IMR-90 (cell line): ENCODE data around the gene TIAM2. TPM values are rescaled to one million over a fixed set of nuclear protein-coding genes. Genes with fewer than 3 reads are reported as not detected.
A peak's percentile ranks its signal among the peaks of the same experiment; 100 is the strongest.

Experiments used
- ATAC-seq: fragments of 200-7000 bp; cut with Tn5 transposase; 2 replicates; pipeline ENCODE4 v1.9.1; 2020; ENCODE audit warnings: low read depth, mild to moderate bottlenecking, moderate library complexity
- BruUV-seq: library from RNA; stranded (reverse); fragments of 400-500 nt; replicated peaks from 2 replicates; lab custom pipeline; 2021; lab: Mats Ljungman, UMichigan
- CTCF ChIA-PET: fragments of 300-600 bp; formaldehyde crosslinking; extraction: SDS; loops from one replicate; lab custom pipeline; 2021; ENCODE audit warnings: antibody characterized with exemption; lab: Yijun Ruan, JAX
- POLR2A ChIA-PET: fragments of 300-600 bp; sonication (Branson Sonifier 250); formaldehyde crosslinking; loops from one replicate; lab custom pipeline; 2022; ENCODE audit warnings: antibody characterized with exemption; ENCODE audit not compliant: unreplicated experiment; lab: Charles Lee
- DNase-seq: peaks from one replicate; pipeline ENCODE4 v3.0.0; 2013
- H2AFZ ChIP-seq: replicated peaks from 2 replicates; pipeline ENCODE3; 2013; ENCODE audit warnings: low read length, mild to moderate bottlenecking; ENCODE audit not compliant: poor library complexity
- H2AK5ac ChIP-seq: 2 replicates; pipeline ENCODE4 v1.6.1; 2013; ENCODE audit warnings: low read depth, low read length, inconsistent platforms
- H2AK9ac ChIP-seq: replicated peaks from 2 replicates; pipeline ENCODE3; 2013; ENCODE audit warnings: mild to moderate bottlenecking, low read depth, low read length, moderate library complexity; ENCODE audit not compliant: poor library complexity
- H2BK120ac ChIP-seq: 2 replicates; pipeline ENCODE4 v1.6.1; 2013; ENCODE audit warnings: low read depth, low read length, inconsistent platforms
- H2BK15ac ChIP-seq: 3 replicates; pipeline ENCODE4 v1.6.1; 2013; ENCODE audit warnings: low read depth, low read length, inconsistent platforms
- H2BK20ac ChIP-seq: 2 replicates; pipeline ENCODE4 v1.6.1; 2013; ENCODE audit warnings: low read depth, mild to moderate bottlenecking, inconsistent platforms, low read length, moderate library complexity
- H2BK5ac ChIP-seq: 2 replicates; pipeline ENCODE4 v1.6.1; 2013; ENCODE audit warnings: mild to moderate bottlenecking, low read depth, low read length, inconsistent platforms; ENCODE audit not compliant: poor library complexity, severe bottlenecking
- H3K14ac ChIP-seq: replicated peaks from 2 replicates; pipeline ENCODE4 v1.6.1; 2013; ENCODE audit warnings: low read depth, low read length, inconsistent platforms
- H3K18ac ChIP-seq: 2 replicates; pipeline ENCODE4 v1.6.1; 2013; ENCODE audit warnings: low read depth, low read length, control low read depth
- H3K23ac ChIP-seq: 2 replicates; pipeline ENCODE4 v1.6.1; 2013; ENCODE audit warnings: low read depth, low read length, inconsistent platforms
- H3K27ac ChIP-seq: 2 replicates; pipeline ENCODE4 v1.5.1; 2013; ENCODE audit warnings: mild to moderate bottlenecking, control low read depth, low read length; ENCODE audit not compliant: insufficient read depth
- H3K27me3 ChIP-seq: 2 replicates; pipeline ENCODE4 v1.6.1; 2013; ENCODE audit warnings: low read length; ENCODE audit not compliant: control insufficient read depth, insufficient read depth
- H3K36me3 ChIP-seq: 2 replicates; pipeline ENCODE4 v1.6.1; 2013; ENCODE audit warnings: low read length, mixed read lengths; ENCODE audit not compliant: control insufficient read depth, insufficient read depth
- H3K4ac ChIP-seq: 2 replicates; pipeline ENCODE4 v1.6.1; 2013; ENCODE audit warnings: low read depth, low read length, inconsistent platforms
- H3K4me1 ChIP-seq: 2 replicates; pipeline ENCODE4 v1.6.1; 2013; ENCODE audit warnings: low read length, mixed read lengths; ENCODE audit not compliant: control insufficient read depth, insufficient read depth
- H3K4me2 ChIP-seq: 2 replicates; pipeline ENCODE4 v1.6.1; 2013; ENCODE audit warnings: low read depth, mild to moderate bottlenecking, control low read depth, low read length, moderate library complexity
- H3K4me3 ChIP-seq: 2 replicates; pipeline ENCODE4 v1.5.1; 2013; ENCODE audit warnings: low read depth, mild to moderate bottlenecking, control low read depth, low read length, moderate library complexity; ENCODE audit not compliant: insufficient read depth
- H3K56ac ChIP-seq: 2 replicates; pipeline ENCODE4 v1.6.1; 2013; ENCODE audit warnings: low read length, inconsistent platforms; ENCODE audit not compliant: insufficient read depth; ENCODE audit errors: extremely low read depth
- H3K79me1 ChIP-seq, 2 experiments: 2 replicates each; pipeline ENCODE4 v1.6.1; 2013; ENCODE audit warnings: low read length in 2 of 2, inconsistent platforms in 1 of 2, low read depth in 1 of 2
- H3K9ac ChIP-seq: 2 replicates; pipeline ENCODE4 v1.6.1; 2013; ENCODE audit warnings: low read depth, low read length, control low read depth
- H3K9me1 ChIP-seq: 2 replicates; pipeline ENCODE4 v1.6.1; 2013; ENCODE audit warnings: low read length, inconsistent platforms; ENCODE audit not compliant: insufficient read depth
- H3K9me3 ChIP-seq: 2 replicates; pipeline ENCODE4 v1.6.1; 2013; ENCODE audit warnings: low read length; ENCODE audit not compliant: control insufficient read depth, insufficient read depth
- H4K20me1 ChIP-seq: 2 replicates; pipeline ENCODE4 v1.6.1; 2013; ENCODE audit warnings: low read length, inconsistent platforms; ENCODE audit not compliant: insufficient read depth
- H4K5ac ChIP-seq: 2 replicates; pipeline ENCODE4 v1.6.1; 2013; ENCODE audit warnings: mild to moderate bottlenecking, low read depth, low read length, control low read depth
- H4K8ac ChIP-seq, 2 experiments: 2 replicates each; pipeline ENCODE4 v1.6.1; 2013; ENCODE audit warnings: low read depth in 2 of 2, low read length in 2 of 2, control low read depth in 1 of 2, inconsistent platforms in 1 of 2
- H4K91ac ChIP-seq: 2 replicates; pipeline ENCODE4 v1.6.1; 2013; ENCODE audit warnings: low read depth, low read length, inconsistent platforms; ENCODE audit not compliant: insufficient read depth
- CEBPB ChIP-seq: IDR thresholded peaks from 2 replicates; pipeline ENCODE4 v1.6.1; 2012; ENCODE audit warnings: low read depth, low read length, improper control_type of control experiment
- CHD1 ChIP-seq: IDR thresholded peaks from 2 replicates; pipeline ENCODE4 v1.6.1; 2012; ENCODE audit warnings: low read depth, low read length, improper control_type of control experiment
- MAFK ChIP-seq: IDR thresholded peaks from 2 replicates; pipeline ENCODE4 v1.6.1; 2012; ENCODE audit warnings: low read depth, low read length, improper control_type of control experiment
- MAZ ChIP-seq: IDR thresholded peaks from 2 replicates; pipeline ENCODE4 v1.6.1; 2012; ENCODE audit warnings: low read depth, mild to moderate bottlenecking, low read length, improper control_type of control experiment, moderate library complexity, borderline replicate concordance
- SMC3 ChIP-seq: fragments of 150-350 bp; IDR thresholded peaks from 2 replicates; pipeline ENCODE4 v1.6.1; 2016; ENCODE audit warnings: low read depth, mild to moderate bottlenecking, antibody characterized with exemption, low read length, moderate library complexity
- WGBS, 2 experiments: methylation state at CpG; one replicate each; pipeline versions ENCODE4 v1.1.5 to v1.1.7; 2013; ENCODE audit warnings: missing lambda C conversion rate in 2 of 2; ENCODE audit not compliant: insufficient read length in 1 of 2; ENCODE audit errors: extremely low coverage in 2 of 2; 5-methylcytosine and 5-hydroxymethylcytosine counted together
- dilution Hi-C: fragments of 300-500 bp; cut with HindIII; formaldehyde crosslinking; loops from one replicate; pipeline ENCODE4 v1.14.3; 2018; ENCODE audit warnings: low sequenced_read_pairs; ENCODE audit not compliant: unreplicated experiment
- in situ Hi-C: fragments of 300-500 bp; cut with MboI; formaldehyde crosslinking; loops from 3 replicates; pipeline ENCODE4 v1.14.3; 2019; ENCODE audit warnings: low sequenced_read_pairs, inconsistent platforms, mixed read lengths
- intact Hi-C: fragments of 100-400 bp; cut with micrococcal nuclease; formaldehyde crosslinking; loops from 2 replicates; pipeline ENCODE4 v1.10.0; 2022
- polyA plus RNA-seq, 3 experiments: library from polyadenylated mRNA; depleted of rRNA; stranded (reverse); fragments of >200 nt; gene quantifications; 2 replicates each; pipeline ENCODE4 v1.2.3, GENCODE V29; 2012; ENCODE audit warnings: low replicate concordance in 1 of 3
- total RNA-seq: library from RNA; depleted of rRNA; stranded (reverse); fragments of >200 nt; gene quantifications from 2 replicates; pipeline ENCODE4 v1.2.3, GENCODE V29; 2012

TIAM2 gene
- total and polyA plus RNA-seq, 2 of the 4 experiments (the other 2 are of a cell fraction) = 3.1 to 4.7 TPM

DNA sequence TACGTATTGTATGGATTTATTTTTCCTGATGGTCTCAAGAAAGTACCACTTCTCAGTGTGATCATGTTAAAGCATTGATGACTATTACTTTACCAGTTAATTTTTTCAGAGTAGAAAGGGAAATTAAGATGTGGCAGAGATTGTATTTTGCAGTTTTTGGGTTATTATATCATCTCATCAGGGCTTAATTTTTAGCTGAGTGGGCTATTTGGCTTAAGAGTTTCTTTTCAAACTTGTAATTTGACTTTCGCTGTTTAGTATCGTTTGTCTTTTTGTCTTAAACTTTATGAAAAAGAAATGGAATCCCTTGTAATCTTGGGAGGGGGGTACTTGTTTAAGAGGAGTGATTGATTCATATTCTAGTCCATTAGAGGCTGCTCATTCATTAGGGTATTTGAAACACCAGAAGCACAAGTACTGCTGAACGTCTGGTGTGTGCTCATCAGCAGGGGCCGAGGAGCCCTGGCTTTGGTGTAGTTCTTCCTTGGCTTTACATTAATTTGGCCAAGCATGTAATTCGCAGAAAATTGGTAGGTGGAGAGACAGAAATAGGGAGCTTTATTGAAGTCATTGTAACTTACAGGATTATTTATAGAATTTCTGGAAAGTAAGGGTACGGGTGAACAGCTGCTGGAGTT, 112.4 kb downstream of the TIAM2 start:
- Histone ChIP-seq H2AK9ac (no peak overlapping the region), H2BK5ac (no peak overlapping the region), H2BK15ac (no peak overlapping the region), H2AFZ (no peak overlapping the region), H3K4ac (no peak overlapping the region), H4K20me1 (no peaks in the 10 kb centered on the region), H4K91ac (no peak overlapping the region), H3K14ac (no peak overlapping the region), H3K9me3 (no peaks in the 10 kb centered on the region), H4K8ac (no peak overlapping the region), H4K5ac (no peak overlapping the region), H3K79me1 (no peaks in the 10 kb centered on the region), H3K23ac (no peak overlapping the region), H3K4me2 (no peak overlapping the region), H3K56ac (no peak overlapping the region), H3K4me3 (no peak overlapping the region), H3K27ac (no peak overlapping the region), H3K9ac (no peak overlapping the region), H3K36me3 (no peaks in the 10 kb centered on the region), H2AK5ac (no peak overlapping the region), H2BK20ac (no peak overlapping the region), H3K9me1 (no peaks in the 10 kb centered on the region), H3K27me3 (no peaks in the 10 kb centered on the region; the same call in 1 of the 2 replicates), H3K18ac (no peak overlapping the region), H3K4me1 (peaks cover 4% of the 10 kb centered on the region), H2BK120ac (no peak overlapping the region)
- intact Hi-C loops = no loop called here
- BruUV-seq = no TSS peak
- TF ChIP-seq MAZ = no peak
- peak; percentile 54 for TF ChIP-seq MAFK
- no peak for TF ChIP-seq CEBPB
- TF ChIP-seq SMC3 = no peak
- no peak for TF ChIP-seq CHD1
- dilution Hi-C loops = no loop called here
- ChIA-PET CTCF (no interaction called here), POLR2A (no interaction called here)
- ATAC-seq = no peak
- WGBS, 2 experiments = 70% methylated on average over 2 of the region's 7 CpGs; no CpG with 5 or more reads in 1 of the 2 experiments
- DNase-seq = no peak
- in situ Hi-C loops = no loop called here
